ENCODE measurements around the gene CSRP3.

DNA sequence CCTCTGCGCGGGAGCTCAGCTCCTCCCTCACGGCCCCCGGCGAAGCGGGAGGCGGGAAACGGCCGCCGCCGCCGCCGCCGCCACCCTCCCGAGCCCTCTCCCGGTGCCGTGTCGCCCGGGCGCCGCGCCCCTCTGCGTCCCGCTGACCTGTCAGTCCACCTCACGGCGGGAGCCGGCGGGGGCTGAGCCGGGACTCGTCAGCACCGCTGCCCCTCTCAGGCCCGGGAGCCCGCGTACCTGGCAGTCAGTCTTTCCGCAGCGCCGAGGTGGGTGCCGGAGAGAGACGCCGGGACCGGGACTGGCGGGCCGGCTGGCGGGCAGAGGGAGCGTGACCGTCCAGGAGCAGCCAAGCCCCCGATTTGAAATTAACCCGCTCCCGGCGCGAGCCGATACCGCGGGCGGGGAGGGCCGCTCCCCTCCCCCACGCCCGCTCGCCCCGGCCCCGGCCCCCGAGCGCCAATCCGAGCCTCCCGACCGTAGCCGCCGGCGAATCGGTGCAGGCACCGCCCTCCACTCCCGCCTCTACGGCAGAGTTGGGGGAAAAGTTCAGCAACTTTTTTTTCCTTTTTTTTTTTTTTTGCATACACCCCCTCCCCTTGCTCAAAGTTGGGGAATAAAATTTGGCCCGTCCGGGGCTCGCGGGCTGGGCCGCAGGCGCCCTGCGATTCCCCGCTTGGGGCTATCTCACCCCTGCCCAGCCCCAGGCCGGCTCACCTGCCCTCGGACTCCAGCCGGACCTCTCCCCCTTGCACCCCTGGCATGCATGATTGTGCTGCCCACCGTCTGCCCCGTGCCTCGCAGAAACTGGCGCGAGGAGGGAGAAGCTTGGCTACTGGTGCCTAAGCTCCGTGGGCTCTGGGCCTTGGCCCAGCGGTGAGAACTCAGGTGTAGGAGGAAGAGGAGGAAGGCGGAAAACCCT, 39.7 kb upstream of the CSRP3 start:
- TF ChIP-seq, protein P1, sequence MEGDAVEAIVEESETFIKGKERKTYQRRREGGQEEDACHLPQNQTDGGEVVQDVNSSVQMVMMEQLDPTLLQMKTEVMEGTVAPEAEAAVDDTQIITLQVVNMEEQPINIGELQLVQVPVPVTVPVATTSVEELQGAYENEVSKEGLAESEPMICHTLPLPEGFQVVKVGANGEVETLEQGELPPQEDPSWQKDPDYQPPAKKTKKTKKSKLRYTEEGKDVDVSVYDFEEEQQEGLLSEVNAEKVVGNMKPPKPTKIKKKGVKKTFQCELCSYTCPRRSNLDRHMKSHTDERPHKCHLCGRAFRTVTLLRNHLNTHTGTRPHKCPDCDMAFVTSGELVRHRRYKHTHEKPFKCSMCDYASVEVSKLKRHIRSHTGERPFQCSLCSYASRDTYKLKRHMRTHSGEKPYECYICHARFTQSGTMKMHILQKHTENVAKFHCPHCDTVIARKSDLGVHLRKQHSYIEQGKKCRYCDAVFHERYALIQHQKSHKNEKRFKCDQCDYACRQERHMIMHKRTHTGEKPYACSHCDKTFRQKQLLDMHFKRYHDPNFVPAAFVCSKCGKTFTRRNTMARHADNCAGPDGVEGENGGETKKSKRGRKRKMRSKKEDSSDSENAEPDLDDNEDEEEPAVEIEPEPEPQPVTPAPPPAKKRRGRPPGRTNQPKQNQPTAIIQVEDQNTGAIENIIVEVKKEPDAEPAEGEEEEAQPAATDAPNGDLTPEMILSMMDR (IDR thresholded peaks at IDR 0.05; ENCODE audit: low read length): no peak
- TF ChIP-seq EZH2 (IDR thresholded peaks at IDR 0.05; ENCODE audit: borderline replicate concordance, low read length): no peak

Measured in OCI-LY1 (cell line).